Superior temporal gyrus (tissue), 1 donor: ENCODE data around the gene SHISA8.

Experiments
- DNase-seq: peaks from one replicate; pipeline ENCODE4 v3.0.0-alpha.2; 2016; ENCODE audit errors: extremely low spot score

The SHISA8 gene

GRCh38 chr22:41933411-41934177 is 18.7 kb upstream of the SHISA8 start:
- DNase-seq: no peak

GRCh38 chr22:41932353-41932752 is 17.5 kb upstream of the SHISA8 start:
- DNase-seq: no peak

GRCh38 chr22:41931701-41932269 is 16.9 kb upstream of the SHISA8 start:
- DNase-seq: no peak

GRCh38 chr22:41929418-41929810 is 14.5 kb upstream of the SHISA8 start:
- no peak for DNase-seq

- DNase-seq: no peak
Observed at GRCh38 chr22:41928593-41929417, 13.9 kb upstream of the SHISA8 start.

GRCh38 chr22:41927813-41928212 is 12.9 kb upstream of the SHISA8 start:
- no peak for DNase-seq

GRCh38 chr22:41925783-41926460 is 11.0 kb upstream of the SHISA8 start:
- no peak for DNase-seq

GRCh38 chr22:41923595-41924276 is 8.9 kb upstream of the SHISA8 start:
- DNase-seq: no peak

- no peak for DNase-seq
Observed at GRCh38 chr22:41922940-41923594, 8.2 kb upstream of the SHISA8 start.

- no peak for DNase-seq
Observed at GRCh38 chr22:41922328-41922727, 7.5 kb upstream of the SHISA8 start.

- DNase-seq: no peak
Observed at GRCh38 chr22:41920271-41920976, 5.5 kb upstream of the SHISA8 start.

GRCh38 chr22:41919357-41920224 is 4.7 kb upstream of the SHISA8 start:
- DNase-seq: no peak

- no peak for DNase-seq
Observed at GRCh38 chr22:41917903-41918791, 3.3 kb upstream of the SHISA8 start.

GRCh38 chr22:41917375-41917902 is 2.6 kb upstream of the SHISA8 start:
- DNase-seq: no peak

GRCh38 chr22:41916745-41917358 is 2.0 kb upstream of the SHISA8 start:
- DNase-seq: no peak

- no peak for DNase-seq
Observed at GRCh38 chr22:41915786-41916493, 1.1 kb upstream of the SHISA8 start.

- DNase-seq: no peak
Observed at GRCh38 chr22:41914611-41915034, 251 bp downstream of the SHISA8 start.
